RWPE2 (cell line): Measurements from ENCODE around the gene FBN3.

ENCODE experiments used
- ATAC-seq: fragments of 200-7000 bp; cut with Tn5 transposase; 3 replicates; pipeline ENCODE4 v1.9.1; 2021; ENCODE audit warnings: low read depth
- DNase-seq: peaks from one replicate; pipeline ENCODE4 v3.0.0-alpha.2; 2020; ENCODE audit warnings: low spot score
- H3K27ac ChIP-seq: fragments of 450-650 bp; 2 replicates; pipeline ENCODE4 v1.5.1; 2017; ENCODE audit warnings: mild to moderate bottlenecking; ENCODE audit not compliant: poor library complexity, severe bottlenecking
- H3K27me3 ChIP-seq: fragments of 250-450 bp; sonication (Bioruptor Pico); 2 replicates; pipeline ENCODE4 v1.5.1; 2021; ENCODE audit warnings: mild to moderate bottlenecking, moderate library complexity; ENCODE audit not compliant: insufficient read depth, poor library complexity, severe bottlenecking
- H3K36me3 ChIP-seq: fragments of 250-450 bp; sonication (Bioruptor Pico); 2 replicates; pipeline ENCODE4 v1.5.1; 2020; ENCODE audit warnings: low read depth, mild to moderate bottlenecking, moderate library complexity
- H3K4me1 ChIP-seq: fragments of 250-450 bp; sonication (Bioruptor Pico); 2 replicates; pipeline ENCODE4 v1.5.1; 2021; ENCODE audit warnings: mild to moderate bottlenecking, moderate library complexity; ENCODE audit not compliant: insufficient read depth, poor library complexity, severe bottlenecking
- H3K4me3 ChIP-seq: fragments of 250-450 bp; sonication (Bioruptor Pico); 2 replicates; pipeline ENCODE4 v1.5.1; 2021; ENCODE audit warnings: mild to moderate bottlenecking, moderate library complexity; ENCODE audit not compliant: severe bottlenecking
- H3K9me3 ChIP-seq: fragments of 250-450 bp; sonication (Bioruptor Pico); 2 replicates; pipeline ENCODE4 v1.5.1; 2021; ENCODE audit warnings: mild to moderate bottlenecking, moderate library complexity; ENCODE audit not compliant: severe bottlenecking
- TF ChIP-seq, protein P1 (sequence below): fragments of 450-650 bp; IDR thresholded peaks from one replicate; pipeline ENCODE4 v1.5.1; 2017; ENCODE audit warnings: mild to moderate bottlenecking, moderate library complexity; ENCODE audit not compliant: poor library complexity, severe bottlenecking

The FBN3 gene

GRCh38 chr19:8087876-8088275 lies 61.5 kb downstream of the FBN3 start:
- H3K27ac ChIP-seq: no peak overlapping the region
- H3K4me1 ChIP-seq: no peaks in the 10 kb centered on the region
- no peaks in the 10 kb centered on the region for H3K36me3 ChIP-seq
- no peaks in the 10 kb centered on the region for H3K27me3 ChIP-seq
- ATAC-seq (no peak), DNase-seq (no peak)
- TF ChIP-seq, protein P1, sequence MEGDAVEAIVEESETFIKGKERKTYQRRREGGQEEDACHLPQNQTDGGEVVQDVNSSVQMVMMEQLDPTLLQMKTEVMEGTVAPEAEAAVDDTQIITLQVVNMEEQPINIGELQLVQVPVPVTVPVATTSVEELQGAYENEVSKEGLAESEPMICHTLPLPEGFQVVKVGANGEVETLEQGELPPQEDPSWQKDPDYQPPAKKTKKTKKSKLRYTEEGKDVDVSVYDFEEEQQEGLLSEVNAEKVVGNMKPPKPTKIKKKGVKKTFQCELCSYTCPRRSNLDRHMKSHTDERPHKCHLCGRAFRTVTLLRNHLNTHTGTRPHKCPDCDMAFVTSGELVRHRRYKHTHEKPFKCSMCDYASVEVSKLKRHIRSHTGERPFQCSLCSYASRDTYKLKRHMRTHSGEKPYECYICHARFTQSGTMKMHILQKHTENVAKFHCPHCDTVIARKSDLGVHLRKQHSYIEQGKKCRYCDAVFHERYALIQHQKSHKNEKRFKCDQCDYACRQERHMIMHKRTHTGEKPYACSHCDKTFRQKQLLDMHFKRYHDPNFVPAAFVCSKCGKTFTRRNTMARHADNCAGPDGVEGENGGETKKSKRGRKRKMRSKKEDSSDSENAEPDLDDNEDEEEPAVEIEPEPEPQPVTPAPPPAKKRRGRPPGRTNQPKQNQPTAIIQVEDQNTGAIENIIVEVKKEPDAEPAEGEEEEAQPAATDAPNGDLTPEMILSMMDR: no peak
- H3K4me3 ChIP-seq: no peak overlapping the region
- no peaks in the 10 kb centered on the region for H3K9me3 ChIP-seq

GRCh38 chr19:8086849-8087248 lies 62.5 kb downstream of the FBN3 start:
- no peak overlapping the region for H3K4me3 ChIP-seq
- ATAC-seq: no peak
- H3K36me3 ChIP-seq: no peaks in the 10 kb centered on the region
- TF ChIP-seq, protein P1: no peak
- no peak for DNase-seq
- no peaks in the 10 kb centered on the region for H3K27me3 ChIP-seq
- H3K27ac ChIP-seq: no peak overlapping the region
- H3K9me3 ChIP-seq: no peaks in the 10 kb centered on the region
- H3K4me1 ChIP-seq: no peaks in the 10 kb centered on the region

DNA sequence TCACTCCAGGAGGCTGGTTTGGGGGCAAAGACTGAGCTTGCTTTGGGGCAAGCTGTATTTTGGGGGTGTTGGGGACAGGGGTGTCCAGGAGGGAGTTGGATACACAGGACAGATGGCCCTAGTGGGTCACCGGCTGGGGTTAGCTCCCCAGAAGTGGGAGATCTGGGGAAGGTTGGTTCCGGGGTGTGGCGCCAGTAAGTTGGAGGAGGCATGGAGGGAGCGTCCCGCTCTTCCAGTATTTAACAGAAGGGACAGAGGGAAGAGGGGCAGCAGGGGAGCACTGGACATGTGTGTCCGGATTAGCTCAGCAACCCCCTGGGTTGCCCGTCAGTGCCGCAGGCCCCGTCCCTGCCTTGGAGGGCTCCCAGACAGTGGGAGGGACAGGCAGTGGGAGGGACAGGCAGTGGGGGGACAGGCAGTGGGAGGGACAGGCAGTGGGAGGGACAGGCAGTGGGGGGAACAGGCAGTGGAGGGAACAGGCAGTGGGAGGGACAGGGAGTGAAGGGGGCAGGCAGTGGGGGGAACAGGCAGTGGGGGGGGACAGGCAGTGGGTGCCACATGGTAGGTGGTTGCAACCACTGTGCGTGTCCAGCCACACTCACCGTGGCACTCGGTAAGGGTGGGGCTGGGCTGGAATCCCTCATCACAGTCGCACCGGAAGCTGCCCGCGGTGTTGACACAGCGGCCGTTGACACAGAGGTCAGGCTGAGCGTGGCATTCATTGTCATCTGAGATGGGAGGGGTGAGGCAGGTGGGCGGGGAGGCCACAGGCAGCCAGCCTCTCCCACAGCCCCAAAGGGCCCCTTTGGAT lies 63.6 kb downstream of the FBN3 start:
- Histone ChIP-seq H3K4me3 (no peak overlapping the region), H3K36me3 (no peaks in the 10 kb centered on the region), H3K9me3 (no peaks in the 10 kb centered on the region), H3K4me1 (no peaks in the 10 kb centered on the region), H3K27ac (no peak overlapping the region), H3K27me3 (no peaks in the 10 kb centered on the region)
- ATAC-seq: no peak; the same call in 2 of the 3 replicates
- TF ChIP-seq, protein P1: no peak
- no peak for DNase-seq

DNA sequence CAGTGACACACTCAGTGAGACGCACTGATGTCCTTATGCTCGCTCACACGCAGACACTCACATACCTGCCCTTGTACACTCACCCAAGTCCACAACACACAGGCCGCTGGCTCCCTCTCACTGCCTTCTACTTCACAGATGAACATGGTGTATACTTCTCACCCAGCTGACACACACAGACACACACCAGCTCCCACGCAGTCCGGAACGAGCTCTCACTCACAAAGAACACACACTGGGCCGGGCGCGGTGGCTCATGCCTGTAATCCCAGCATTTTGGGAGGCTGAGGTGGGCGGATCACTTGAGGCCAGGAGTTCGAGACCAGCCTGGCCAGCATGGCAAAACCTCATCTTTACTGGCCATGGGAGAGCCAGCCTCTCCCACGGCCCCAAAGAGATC lies 65.2 kb downstream of the FBN3 start:
- TF ChIP-seq, protein P1: no peak
- no peak for DNase-seq
- no peak overlapping the region for H3K27ac ChIP-seq
- H3K4me3 ChIP-seq: no peak overlapping the region
- no peak for ATAC-seq
- no peaks in the 10 kb centered on the region for H3K27me3 ChIP-seq
- no peaks in the 10 kb centered on the region for H3K9me3 ChIP-seq
- H3K4me1 ChIP-seq: no peaks in the 10 kb centered on the region
- no peaks in the 10 kb centered on the region for H3K36me3 ChIP-seq

- no peak overlapping the region for H3K27ac ChIP-seq
- TF ChIP-seq, protein P1: no peak
- no peaks in the 10 kb centered on the region for H3K4me1 ChIP-seq
- H3K4me3 ChIP-seq: no peak overlapping the region
- no peaks in the 10 kb centered on the region for H3K27me3 ChIP-seq
- H3K36me3 ChIP-seq: no peaks in the 10 kb centered on the region
- no peaks in the 10 kb centered on the region for H3K9me3 ChIP-seq
- ATAC-seq: no peak
- DNase-seq: no peak
Observed at GRCh38 chr19:8083141-8083540, 66.3 kb downstream of the FBN3 start.
